ENCODE measurements around the gene KIF1A.

Gene KIF1A

DNA sequence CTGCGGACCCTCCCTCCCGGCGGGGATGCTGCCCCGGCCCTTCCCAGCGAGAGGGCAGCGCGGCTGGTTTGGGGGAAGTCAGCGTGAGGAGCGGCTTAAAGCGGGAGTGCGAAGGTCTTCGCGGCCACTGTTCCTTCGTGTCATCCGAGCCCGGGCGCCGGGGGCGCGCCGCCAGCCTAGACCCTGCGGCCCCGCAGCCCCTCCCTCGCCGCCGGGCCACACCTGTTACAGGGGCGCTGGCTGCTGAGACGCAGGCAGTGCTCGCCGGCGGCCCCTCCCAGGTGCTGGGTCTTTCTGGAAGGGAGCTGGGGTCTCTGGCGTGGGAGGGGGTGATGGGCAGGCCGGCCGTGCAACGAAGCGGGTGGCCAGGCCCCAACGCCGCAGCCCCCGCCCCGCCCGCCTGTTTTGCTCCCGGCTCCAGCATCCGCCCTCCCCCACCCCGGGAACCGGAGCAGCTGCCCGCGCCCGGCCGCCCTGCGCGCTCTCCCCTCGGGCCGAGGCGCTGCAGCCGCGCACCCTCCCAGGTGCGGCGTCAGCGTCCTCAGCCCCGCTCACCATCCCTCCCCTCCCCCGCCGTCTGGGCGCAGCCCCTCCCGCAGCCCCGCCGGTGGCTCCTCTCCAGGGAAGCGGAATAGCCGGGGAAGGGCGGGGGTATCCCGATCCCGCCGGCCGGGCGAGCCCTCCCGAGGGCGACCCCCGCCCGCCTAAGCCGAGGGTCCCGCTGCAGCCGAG lies 727 bp downstream of the KIF1A start:
- no peak for DNase-seq (ENCODE audit: low read depth)

DNA sequence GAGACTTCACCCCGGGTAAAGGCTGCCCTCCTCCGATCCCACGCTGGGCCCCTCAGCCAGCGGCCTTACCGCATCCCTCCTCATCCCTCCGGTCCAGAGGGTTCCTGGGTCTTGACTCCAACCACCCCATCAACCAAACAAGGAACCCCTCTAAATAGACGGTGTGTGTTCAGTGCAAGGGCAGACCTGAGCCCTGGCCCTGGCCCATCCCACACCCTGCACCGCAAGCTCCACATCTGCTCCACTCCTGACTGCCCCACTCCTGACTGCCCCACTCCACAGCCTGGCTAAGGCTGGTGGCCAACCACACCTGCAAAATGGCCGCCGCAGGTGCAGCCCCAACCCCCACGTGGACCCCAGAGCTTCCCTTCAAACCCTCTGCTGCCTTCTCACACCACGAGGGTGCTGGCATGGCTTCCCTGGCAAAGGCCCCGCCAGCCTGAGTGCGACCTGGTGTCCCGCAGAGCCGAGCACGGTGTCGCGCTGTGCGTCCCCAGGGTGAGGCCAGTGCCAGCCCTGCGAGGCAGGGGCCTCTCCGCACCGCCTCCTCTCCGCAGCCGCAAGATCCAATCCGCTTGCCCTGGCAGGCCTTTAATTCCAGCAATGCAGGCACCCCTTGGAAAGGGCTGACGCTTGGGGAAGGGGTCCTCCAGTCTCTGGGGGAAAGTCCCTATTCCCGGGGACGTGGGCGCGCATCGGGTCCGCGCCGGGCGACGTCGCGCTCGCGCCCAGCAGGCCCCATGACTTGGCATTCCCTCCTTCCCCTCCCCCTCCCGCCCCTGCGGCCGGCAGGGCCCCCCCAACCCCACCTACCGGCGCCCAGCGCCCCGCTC lies 1.5 kb downstream of the KIF1A start:
- no peak for DNase-seq (ENCODE audit: low read depth)

DNA sequence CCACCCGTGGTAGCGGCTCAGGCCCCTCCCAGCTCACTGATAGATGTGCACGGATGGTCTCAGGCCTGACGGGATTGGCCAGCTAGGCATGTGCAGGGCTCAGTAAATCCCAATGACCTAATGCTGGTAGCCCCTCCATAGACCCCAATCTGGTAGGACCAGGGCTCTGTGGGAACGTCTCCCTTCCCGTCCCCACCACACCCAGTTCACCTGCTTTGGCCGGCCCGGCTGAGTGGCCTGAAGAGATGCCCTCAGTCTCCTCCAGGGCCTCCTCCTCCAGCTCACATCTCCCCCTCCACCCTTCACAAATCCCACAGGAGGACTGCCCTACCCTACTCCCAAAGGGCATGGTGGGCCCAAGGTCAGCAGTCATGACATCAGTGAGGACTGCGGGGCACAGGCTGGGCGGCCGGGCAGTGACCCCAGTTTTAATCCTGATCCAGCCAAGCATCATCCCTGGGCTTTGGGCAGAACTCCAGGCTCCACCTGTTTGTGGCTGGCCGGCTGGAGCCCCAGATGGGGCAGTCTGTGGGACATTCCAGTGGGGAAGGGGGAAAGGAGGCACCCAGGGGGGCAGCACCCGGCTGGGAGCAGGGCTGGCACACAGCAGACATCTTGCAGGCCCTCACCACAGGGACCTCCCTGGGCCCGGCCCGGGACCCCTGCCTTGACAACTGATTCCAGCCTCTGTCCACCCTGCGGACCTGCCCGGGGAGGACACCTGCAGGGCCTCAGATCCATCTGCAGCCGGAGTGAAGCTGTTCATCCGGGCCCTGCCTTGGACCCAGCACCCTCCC lies 2.3 kb downstream of the KIF1A start:
- no peak for DNase-seq (ENCODE audit: low read depth)

DNA sequence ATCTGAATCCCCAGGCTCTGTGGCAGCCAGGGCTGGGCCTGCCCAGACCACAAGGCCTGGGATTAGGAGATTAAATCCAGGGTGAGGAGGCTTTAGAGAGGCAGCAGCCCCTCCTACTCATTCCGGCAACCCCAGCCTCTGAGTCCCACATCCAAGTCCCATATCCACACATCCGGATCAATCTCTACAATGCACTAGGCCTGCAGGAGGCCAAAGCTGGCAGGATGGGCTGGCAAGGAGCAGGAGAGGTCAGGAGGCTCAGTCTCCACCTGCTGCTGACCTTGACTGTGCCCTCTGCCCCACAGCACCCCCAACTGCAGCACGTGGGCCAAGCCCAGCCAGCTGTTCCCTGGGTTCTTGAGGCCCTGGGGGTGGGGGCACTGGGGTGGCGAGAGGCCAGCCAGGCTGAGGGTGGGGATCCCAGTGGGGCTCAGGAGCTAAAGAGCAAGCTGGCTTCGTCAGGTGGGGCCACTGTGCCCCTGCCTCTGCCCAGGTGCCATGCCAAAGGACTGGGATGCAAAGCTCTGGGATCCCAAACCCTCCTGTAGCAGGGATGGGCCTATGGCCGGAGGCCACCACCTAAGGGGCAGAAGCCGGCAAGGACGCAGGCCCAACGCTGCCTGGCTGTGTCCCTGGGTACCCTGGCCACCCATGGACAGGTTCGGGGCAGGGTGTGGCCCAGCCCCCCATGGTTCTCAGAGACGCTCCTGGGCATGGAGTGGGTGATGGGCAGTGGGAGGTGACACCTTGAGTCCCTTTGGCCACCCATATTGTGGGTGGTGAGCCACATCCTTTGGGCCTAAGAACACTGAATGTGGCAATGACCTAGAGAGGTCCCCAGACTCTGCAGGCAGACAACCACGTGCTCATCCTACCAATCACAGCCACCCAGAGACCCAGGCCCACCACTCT lies 3.2 kb downstream of the KIF1A start:
- no peak for DNase-seq (ENCODE audit: low read depth)

DNA sequence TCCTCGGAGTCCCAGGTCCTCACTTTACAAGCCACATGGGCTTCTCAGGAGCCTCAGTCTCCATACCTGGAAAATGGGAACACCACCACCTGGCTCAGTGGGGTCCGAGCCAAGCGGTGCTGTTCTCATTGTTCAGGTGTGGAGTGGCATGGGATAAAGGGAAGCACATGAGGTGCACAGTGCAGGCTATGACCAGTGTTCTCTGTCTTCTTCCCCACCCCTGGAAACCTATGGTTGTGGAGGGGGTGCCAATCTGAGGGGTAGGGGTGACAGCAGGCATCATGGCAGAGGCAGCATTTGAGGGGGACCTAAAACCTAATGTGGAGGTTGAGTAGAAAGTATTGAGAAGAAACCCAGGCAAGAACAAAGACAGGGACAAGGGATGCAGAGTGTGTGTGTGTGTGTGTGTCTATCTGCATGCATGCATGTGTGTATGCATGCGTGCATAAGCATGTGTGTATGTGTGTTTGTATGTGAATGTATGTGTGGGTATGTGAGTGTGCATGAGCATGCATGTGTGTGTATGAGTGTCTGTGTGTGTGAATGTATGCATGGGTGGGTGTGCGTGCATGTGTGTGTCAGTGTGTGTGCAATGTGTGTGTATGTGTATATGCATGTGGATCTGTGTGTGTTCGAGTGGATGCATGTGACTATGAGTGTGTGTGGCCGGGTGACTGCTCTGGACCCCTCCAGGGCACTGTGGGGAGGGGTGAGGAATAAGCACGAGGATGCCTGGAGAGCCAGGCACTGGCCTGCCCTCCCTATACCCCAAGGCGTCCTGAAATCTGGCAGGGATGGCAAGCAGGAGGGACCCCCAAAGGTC lies 4.0 kb downstream of the KIF1A start:
- DNase-seq (ENCODE audit: low read depth) = no peak

DNA sequence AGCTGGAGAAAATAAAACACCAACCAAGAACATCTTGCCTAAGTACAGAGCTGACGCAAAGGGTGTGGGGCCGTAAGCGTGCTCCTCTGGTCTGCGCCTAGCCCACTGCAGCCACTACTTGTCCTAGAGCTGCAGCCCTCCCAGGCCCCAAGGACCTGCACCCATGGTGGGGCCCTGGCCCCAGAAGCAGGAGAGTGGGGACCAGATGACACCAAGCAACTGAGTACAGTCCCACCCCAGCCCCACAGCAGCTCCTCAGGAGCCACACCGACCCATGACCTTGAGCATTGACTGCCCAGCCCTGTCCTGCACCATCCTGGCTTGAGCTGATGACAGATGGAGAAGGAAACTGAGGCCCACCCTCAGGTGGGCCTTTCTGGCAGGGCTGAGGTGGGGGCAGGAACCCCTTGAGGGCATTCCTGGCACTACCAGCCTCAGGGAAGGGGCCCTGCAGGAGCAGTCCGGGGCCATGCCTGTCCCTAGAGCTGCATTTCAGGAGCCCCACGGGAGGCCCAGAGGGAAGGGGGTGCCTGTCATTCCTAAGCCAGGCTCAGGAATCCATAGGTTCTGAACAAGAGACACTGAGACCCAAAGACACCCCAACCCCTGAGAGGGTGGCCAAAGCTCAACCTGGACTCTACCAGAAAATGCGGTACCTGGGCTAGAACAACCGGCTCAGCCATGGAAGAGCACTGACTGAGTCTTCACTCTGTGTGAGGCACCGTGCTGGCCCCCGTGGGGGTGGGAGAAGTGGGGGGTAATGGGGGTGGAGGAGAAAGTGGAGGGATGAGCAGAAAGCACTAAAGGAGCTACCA lies 4.9 kb downstream of the KIF1A start:
- DNase-seq (ENCODE audit: low read depth) = no peak

DNA sequence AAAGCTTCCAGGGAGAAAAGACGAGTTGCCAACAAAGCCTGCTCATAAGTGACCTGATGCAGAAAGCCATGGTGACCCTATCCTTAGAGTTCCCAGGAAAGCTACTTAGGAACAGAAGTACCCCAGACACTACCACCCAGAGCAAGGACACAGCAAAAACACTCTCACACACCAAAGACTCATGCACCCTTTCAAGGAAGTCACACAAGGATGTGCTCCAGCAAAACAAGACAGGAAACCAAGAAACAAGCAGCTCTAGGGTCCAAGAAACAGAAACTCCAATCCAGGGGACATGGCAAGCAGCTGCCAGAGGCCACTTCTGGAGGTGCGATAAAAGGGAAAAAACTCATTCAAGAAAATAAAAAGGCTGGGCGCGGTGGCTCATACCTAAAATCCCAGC lies 5.7 kb downstream of the KIF1A start:
- DNase-seq (ENCODE audit: low read depth) = no peak

DNA sequence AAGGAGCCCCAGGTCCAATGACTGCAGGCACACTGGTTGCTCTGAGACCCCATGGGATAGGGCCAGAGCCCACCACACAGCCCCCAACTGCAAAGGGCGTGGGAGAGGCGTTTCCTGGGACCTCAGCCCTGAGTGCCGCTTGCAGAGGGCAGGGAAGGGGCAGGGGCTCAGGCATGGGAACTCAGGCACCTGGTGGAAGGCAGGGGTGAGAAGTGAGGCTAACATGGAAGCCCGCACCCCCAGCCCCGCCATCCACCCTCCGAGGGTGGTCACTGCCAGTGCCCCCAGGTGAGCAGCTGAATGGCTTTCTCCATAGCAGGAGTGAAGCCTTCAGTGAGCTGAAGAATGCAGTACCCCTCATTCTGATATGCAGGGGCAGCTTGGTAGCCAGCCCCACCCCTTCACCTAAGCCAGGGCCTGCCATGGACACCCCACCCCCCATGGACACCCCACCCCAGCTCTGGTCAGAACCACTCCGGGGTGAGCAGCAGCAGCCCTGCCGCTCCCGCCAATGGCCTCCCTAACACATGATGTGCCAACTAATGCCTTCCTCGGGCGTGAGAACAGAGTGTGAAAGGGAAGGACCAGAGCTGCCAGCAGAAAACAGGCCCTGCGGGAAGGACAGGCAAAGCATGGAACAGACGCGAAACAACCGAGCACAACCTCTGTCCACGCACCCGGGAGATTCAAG lies 6.6 kb downstream of the KIF1A start:
- DNase-seq (ENCODE audit: low read depth) = no peak

DNA sequence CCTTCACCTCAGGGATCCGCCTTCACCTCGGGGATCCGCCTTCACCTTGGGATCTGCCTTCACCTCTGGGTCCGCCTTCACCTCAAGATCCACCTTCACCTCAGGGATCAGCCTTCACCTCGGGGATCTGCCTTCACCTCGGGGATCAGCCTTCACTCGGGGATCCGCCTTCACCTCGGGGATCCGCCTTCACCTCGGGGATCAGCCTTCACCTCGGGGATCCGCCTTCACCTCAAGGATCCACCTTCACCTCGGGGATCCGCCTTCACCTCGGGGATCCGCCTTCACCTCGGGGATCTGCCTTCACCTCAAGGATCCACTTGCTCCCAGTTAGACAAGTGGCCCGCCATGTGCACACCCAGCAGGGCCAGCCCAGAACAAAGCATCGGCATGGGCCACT lies 7.3 kb downstream of the KIF1A start:
- DNase-seq (ENCODE audit: low read depth) = no peak

DNA sequence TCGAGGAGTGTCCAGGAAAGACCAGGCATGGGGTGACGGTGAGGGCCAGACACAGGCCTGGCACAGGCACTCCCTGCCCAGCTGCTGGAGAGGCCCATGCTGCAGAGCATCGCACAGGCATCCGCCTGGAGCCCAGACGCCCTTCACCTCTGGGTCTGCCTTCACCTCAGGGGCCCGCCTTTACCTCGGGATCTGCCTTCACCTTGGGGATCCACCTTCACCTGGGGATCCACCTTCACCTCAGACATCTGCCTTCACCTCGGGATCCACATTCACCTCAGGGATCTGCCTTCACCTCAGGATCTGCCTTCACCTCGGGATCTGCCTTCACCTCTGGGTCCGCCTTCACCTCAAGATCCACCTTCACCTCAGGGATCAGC lies 7.7 kb downstream of the KIF1A start:
- DNase-seq (ENCODE audit: low read depth) = no peak

DNA sequence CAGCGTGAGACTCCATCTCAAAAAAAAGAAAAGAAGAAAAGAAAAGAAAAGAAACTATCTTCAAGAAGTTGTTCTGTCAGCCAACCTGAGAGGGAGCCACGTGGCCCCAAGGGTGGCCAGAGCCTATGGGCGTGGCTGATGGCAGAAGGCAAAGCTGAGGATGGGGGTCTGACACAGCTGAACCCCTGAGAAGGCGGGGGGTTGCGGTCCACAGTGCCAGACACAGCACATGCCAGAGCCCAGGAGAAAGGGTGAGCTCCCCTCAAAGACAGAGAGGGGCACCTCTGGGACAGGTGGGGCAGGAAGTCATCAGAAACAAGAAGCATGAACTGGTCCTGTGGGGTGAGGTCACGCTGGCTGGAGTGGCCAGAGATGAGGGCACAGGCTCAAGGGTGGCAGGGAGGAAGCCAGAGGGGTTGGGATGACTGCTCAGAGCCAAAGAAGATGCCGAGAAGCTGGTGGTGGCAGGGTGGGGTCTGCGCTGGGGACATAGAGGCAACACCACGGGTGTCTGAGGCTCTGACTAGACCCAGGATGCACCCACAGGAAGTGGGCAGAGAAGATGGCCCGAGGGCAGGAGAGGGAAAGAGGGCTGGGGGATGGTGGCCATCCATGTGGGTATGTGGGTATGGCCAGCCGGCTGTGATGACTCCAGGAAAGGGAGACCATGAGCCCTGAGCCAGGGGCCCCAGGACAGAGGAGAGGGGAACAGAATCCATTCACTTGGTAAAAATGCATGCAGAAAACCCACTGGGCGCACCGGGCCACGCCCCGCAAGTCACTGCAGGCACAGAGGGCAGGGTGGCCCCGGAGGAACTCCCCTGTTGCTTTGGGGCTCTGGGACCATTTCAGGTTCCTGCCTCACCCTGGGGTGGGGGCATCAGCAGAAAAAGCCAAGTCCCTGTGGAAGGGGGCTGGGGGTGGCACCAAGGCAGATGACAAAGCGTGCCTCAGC lies 8.4 kb downstream of the KIF1A start:
- DNase-seq (ENCODE audit: low read depth) = no peak

DNA sequence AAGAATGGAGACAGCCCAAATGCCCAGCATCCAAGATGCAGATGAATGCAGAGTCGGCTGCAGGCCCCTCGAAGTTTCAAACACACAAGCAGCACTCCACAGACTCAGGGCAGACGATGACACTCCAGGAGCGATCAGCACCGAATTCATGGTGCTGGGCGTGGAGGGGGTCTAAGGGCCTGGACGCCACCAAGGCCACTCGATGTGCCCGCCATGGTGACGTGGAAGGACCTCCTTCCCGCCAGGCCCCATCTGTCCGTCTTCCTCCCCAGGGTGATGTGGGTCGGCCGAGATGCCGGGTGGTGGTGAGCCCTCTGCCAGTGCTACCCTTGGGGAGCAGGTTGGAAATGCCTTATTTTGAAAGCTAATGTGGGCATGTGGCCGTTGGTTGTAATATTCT lies 9.4 kb downstream of the KIF1A start:
- no peak for DNase-seq (ENCODE audit: low read depth)

DNA sequence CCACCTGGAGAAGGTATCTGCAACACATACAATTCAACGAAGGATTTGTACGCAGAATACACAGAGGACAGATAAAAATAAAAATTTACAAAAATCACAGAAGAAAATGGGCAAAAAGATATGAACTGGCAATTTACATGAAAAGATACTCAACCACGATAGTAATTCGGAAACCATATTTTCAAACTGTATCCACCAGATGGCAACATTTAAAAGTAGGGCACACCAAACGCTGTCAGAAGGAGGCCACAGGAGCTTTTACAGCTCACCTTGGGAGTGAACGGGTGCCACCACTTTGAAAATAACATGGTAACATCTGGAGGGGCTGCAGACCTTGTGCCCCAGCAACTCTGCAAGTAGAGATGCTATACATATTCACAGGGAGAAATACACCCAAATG lies 9.8 kb downstream of the KIF1A start:
- DNase-seq (ENCODE audit: low read depth) = no peak

DNA sequence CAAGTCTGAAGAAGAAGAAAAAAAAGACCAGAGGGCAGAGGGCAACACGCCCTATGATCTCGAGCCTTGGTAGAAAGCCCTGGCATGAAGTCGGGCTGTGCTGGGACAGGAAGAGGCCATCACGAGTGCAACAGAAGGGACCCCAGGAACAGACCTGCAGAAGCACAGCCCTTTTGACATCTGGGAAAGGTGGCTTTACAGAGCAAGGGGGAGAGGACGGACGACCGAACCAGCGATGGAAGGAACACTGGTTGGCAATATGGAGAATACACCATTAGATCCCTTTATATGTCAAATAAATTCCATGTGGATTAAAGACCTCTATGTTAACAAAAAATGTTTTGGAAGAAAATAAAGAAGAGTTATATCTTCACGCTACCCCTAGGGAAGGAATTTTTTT lies 10.7 kb downstream of the KIF1A start:
- no peak for DNase-seq (ENCODE audit: low read depth)

DNA sequence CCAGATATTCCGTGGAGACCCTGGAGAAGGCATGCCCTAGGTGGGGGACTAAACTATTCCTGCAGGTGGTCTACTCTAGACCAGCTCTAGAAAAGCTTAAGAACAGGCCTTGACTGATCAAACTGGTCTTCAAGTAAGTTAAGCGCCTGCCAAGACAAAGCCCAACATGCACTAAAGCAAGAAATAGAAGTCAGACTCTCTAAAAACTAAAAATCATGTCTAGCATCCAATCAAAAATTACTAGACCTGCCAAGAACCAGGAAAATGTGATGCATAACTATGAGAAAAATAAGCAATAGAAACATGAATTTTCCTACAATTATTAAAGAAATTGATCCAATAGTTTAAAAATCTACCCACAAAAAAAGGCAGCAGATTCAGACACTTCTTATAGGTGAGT lies 13.6 kb downstream of the KIF1A start:
- DNase-seq (ENCODE audit: low read depth) = no peak

DNA sequence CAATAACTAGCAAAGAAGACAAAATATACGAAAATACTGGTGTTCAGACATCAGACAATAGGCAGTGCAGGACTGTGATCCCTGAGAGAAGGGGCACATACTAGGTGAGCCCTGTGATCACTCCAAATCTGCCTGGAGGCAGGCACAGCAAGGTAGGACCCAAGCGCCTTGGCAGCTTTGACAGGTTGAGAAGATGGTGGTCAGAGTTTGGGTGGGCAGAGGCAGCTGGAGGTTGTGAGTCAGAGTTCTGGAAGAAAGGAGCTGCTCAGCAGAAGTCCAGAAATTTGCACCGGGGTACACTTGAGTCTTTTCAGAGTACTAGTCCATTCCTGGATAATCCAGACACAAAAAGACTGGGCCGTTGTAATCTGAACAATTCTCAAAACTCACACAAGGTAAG lies 14.0 kb downstream of the KIF1A start:
- no peak for DNase-seq (ENCODE audit: low read depth)

DNA sequence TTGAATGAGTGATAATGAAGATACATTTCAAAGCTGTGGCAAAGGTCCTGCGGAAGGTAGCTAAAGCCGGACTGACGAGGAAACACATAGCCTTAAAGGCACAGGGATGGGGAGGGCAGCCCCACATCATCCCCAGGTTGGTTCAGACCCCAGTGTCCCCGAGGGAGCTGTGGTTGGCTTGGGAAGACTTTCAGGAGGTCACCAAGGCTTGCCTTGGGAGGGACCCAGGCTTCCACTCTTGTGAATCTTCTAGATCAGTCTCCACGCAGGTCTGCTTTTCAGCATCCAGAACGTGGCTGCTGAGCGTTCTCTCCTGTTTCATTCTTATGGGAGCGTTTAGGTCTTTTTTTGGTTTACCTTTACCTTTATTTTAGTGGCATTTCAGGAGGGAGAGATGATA lies 16.8 kb downstream of the KIF1A start:
- DNase-seq (ENCODE audit: low read depth) = no peak
